CD14-positive monocyte (primary cell): Measurements from ENCODE around the gene RFX2. TPM values are rescaled to one million over a fixed set of nuclear protein-coding genes. Genes with fewer than 3 reads are reported as not detected.

Source experiments
- DNase-seq, 3 donors: peaks; one replicate each; pipeline ENCODE4 v3.0.0-alpha.2; 2011 to 2022
- H2AFZ ChIP-seq: 2 replicates; pipeline ENCODE4 v1.6.0; 2012; ENCODE audit warnings: mild to moderate bottlenecking, low read depth, low read length, inconsistent platforms; ENCODE audit not compliant: insufficient read depth, poor library complexity, severe bottlenecking
- H3K27ac ChIP-seq, 2 donors: 1 replicate in 1 of 2; 2 replicates in 1 of 2; pipeline ENCODE4 v1.5.1; 2012 to 2013; ENCODE audit warnings: low read length in 2 of 2, control low read depth in 1 of 2, inconsistent platforms in 1 of 2, low read depth in 1 of 2, mild to moderate bottlenecking in 1 of 2
- H3K27me3 ChIP-seq, 2 donors: one replicate each; pipeline versions ENCODE4 v1.6.0 to v1.6.1; 2011 to 2013; ENCODE audit warnings: low read length in 2 of 2; ENCODE audit not compliant: control insufficient read depth in 2 of 2, insufficient read depth in 2 of 2
- H3K36me3 ChIP-seq, 2 donors: replicated peaks in 1 of 2; 1 replicate in 1 of 2; 2 replicates in 1 of 2; pipeline versions ENCODE4 v1.5.1 to v1.6.1; 2012 to 2013; ENCODE audit warnings: low read length in 2 of 2, control low read depth in 1 of 2, inconsistent platforms in 1 of 2, mild to moderate bottlenecking in 1 of 2; ENCODE audit not compliant: insufficient read depth in 2 of 2, control insufficient read depth in 1 of 2
- H3K4me1 ChIP-seq, 2 donors: 1 replicate in 1 of 2; 2 replicates in 1 of 2; pipeline versions ENCODE4 v1.5.1 to v1.6.1; 2012 to 2013; ENCODE audit warnings: low read length in 2 of 2, control low read depth in 1 of 2, inconsistent platforms in 1 of 2, mild to moderate bottlenecking in 1 of 2, moderate library complexity in 1 of 2; ENCODE audit not compliant: insufficient read depth in 2 of 2, control insufficient read depth in 1 of 2
- H3K4me2 ChIP-seq: replicated peaks from 2 replicates; pipeline ENCODE3; 2012; ENCODE audit warnings: low read length, moderate library complexity, mild to moderate bottlenecking; ENCODE audit not compliant: poor library complexity, severe bottlenecking; ENCODE audit errors: extremely low read depth
- H3K4me3 ChIP-seq, 3 experiments: fragments of 200-600 bp in 1 of 3; sonication (generic) in 1 of 3; replicated peaks in 1 of 3; 1 replicate in 2 of 3; 2 replicates in 1 of 3; pipeline ENCODE4 v1.5.1; 2011 to 2013; ENCODE audit warnings: low read length in 3 of 3, mild to moderate bottlenecking in 3 of 3, control low read depth in 2 of 3, low read depth in 2 of 3, inconsistent platforms in 1 of 3, moderate library complexity in 1 of 3
- H3K79me2 ChIP-seq: 2 replicates; pipeline ENCODE4 v1.6.0; 2012; ENCODE audit warnings: mild to moderate bottlenecking, control low read depth, inconsistent platforms, low read length, moderate library complexity; ENCODE audit not compliant: insufficient read depth
- H3K9ac ChIP-seq: 2 replicates; pipeline ENCODE4 v1.6.0; 2017; ENCODE audit warnings: low read length, mild to moderate bottlenecking; ENCODE audit not compliant: insufficient read depth, poor library complexity, severe bottlenecking
- H3K9me3 ChIP-seq, 2 donors: replicated peaks in 1 of 2; 1 replicate in 1 of 2; 2 replicates in 1 of 2; pipeline versions ENCODE4 v1.5.1 to v1.6.1; 2012 to 2013; ENCODE audit warnings: low read length in 2 of 2, control low read depth in 1 of 2; ENCODE audit not compliant: control insufficient read depth in 1 of 2, insufficient read depth in 1 of 2
- H4K20me1 ChIP-seq: 2 replicates; pipeline ENCODE4 v1.6.0; 2012; ENCODE audit warnings: mild to moderate bottlenecking, low read length, control low read depth, moderate library complexity; ENCODE audit not compliant: insufficient read depth
- H3K27ac Mint-ChIP-seq, 7 donors: one replicate each; pipeline ENCODE4 v1.8.0; 2020; ENCODE audit warnings: mild to moderate bottlenecking in 7 of 7, mixed read lengths in 7 of 7, moderate library complexity in 6 of 7, inconsistent platforms in 2 of 7
- H3K27me3 Mint-ChIP-seq, 3 donors: one replicate each; pipeline ENCODE4 v1.8.0; 2021 to 2022; ENCODE audit warnings: low read depth in 3 of 3, mild to moderate bottlenecking in 3 of 3, mixed read lengths in 3 of 3, moderate library complexity in 3 of 3, inconsistent platforms in 1 of 3
- H3K36me3 Mint-ChIP-seq, 2 donors: one replicate each; pipeline ENCODE4 v1.8.0; 2020; ENCODE audit warnings: mixed read lengths in 2 of 2, inconsistent platforms in 1 of 2, mild to moderate bottlenecking in 1 of 2
- H3K4me1 Mint-ChIP-seq: one replicate; pipeline ENCODE4 v1.8.0; 2020; ENCODE audit warnings: mild to moderate bottlenecking, mixed read lengths
- H3K4me3 Mint-ChIP-seq, 2 donors: one replicate each; pipeline ENCODE4 v1.8.0; 2020; ENCODE audit warnings: mild to moderate bottlenecking in 2 of 2, mixed read lengths in 2 of 2, moderate library complexity in 1 of 2
- H3K9me3 Mint-ChIP-seq, 7 donors: one replicate each; pipeline ENCODE4 v1.8.0; 2020 to 2022; ENCODE audit warnings: mixed read lengths in 7 of 7, mild to moderate bottlenecking in 6 of 7, moderate library complexity in 6 of 7, inconsistent platforms in 2 of 7
- CTCF ChIP-seq: fragments of 200-600 bp; IDR thresholded peaks from one replicate; pipeline ENCODE4 v1.8.0; 2022; ENCODE audit warnings: antibody characterized with exemption, mild to moderate bottlenecking
- WGBS: methylation state at CpG from one replicate; pipeline ENCODE4 v1.1.5; 2013; ENCODE audit warnings: missing lambda C conversion rate; ENCODE audit not compliant: insufficient coverage; 5-methylcytosine and 5-hydroxymethylcytosine counted together
- intact Hi-C, 2 donors: fragments of 100-400 bp; cut with micrococcal nuclease; formaldehyde crosslinking; loops; one replicate each; pipeline versions ENCODE4 v1.15.0 to v1.15.1; 2023
- polyA plus RNA-seq, 3 donors: library from polyadenylated mRNA; depleted of rRNA in 1 of 3; unstranded in 2 of 3; stranded (reverse) in 1 of 3; fragments of 300-500 nt in 2 of 3; fragments of >200 nt in 1 of 3; fragmentation: Illumina TruSeq in 2 of 3; gene quantifications; 1 replicate in 2 of 3; 2 replicates in 1 of 3; pipeline ENCODE4 v1.2.3, GENCODE V29; 2012 to 2021

RFX2 gene
- polyA plus RNA-seq, 3 donors: 5.7 to 12.9 (median 8.7) TPM

- H3K27me3 Mint-ChIP-seq: peaks cover 0 to 3% (median 0%) of the 10 kb centered on the region in 3 donors
- DNase-seq: no peak
- no peak overlapping the region for H3K27ac ChIP-seq
- no peaks in the 10 kb centered on the region for H3K4me1 ChIP-seq
- no peaks in the 10 kb centered on the region for H4K20me1 ChIP-seq
- H3K27ac Mint-ChIP-seq: peak overlapping the region in 1 of 7 donors; percentile 7
- no peak for TF ChIP-seq CTCF
- no peak overlapping the region for H3K4me2 ChIP-seq
- 96% methylated on average over 7 of the region's 10 CpGs for WGBS
- no peaks in the 10 kb centered on the region for H3K27me3 ChIP-seq
- no peak overlapping the region for H3K4me3 ChIP-seq
- intact Hi-C loops: no loop called here
- no peak overlapping the region for H3K4me3 Mint-ChIP-seq
- H3K9me3 ChIP-seq: no peaks in the 10 kb centered on the region
- peaks cover 12 to 36% of the 10 kb centered on the region in 2 donors for H3K36me3 Mint-ChIP-seq
- no peak overlapping the region for H2AFZ ChIP-seq
- H3K9ac ChIP-seq: no peak overlapping the region
- no peaks in the 10 kb centered on the region for H3K79me2 ChIP-seq
- H3K9me3 Mint-ChIP-seq: peaks cover 0 to 1% (median 0%) of the 10 kb centered on the region in 7 donors
- H3K4me1 Mint-ChIP-seq: no peaks in the 10 kb centered on the region
- H3K36me3 ChIP-seq: no peaks in the 10 kb centered on the region
Measured at GRCh38 chr19:6011206-6011605, 99.1 kb downstream of the RFX2 start.

- H3K27me3 Mint-ChIP-seq: peaks cover 0 to 3% (median 0%) of the 10 kb centered on the region in 3 donors
- TF ChIP-seq CTCF: no peak
- DNase-seq: no peak
- Histone ChIP-seq H3K9me3 (no peaks in the 10 kb centered on the region), H4K20me1 (no peaks in the 10 kb centered on the region), H2AFZ (no peak overlapping the region), H3K9ac (no peak overlapping the region), H3K27me3 (no peaks in the 10 kb centered on the region), H3K4me1 (no peaks in the 10 kb centered on the region), H3K79me2 (no peaks in the 10 kb centered on the region), H3K27ac (no peak overlapping the region), H3K4me2 (no peak overlapping the region), H3K36me3 (no peaks in the 10 kb centered on the region), H3K4me3 (no peak overlapping the region)
- H3K27ac Mint-ChIP-seq: no peak overlapping the region
- peaks cover 12 to 33% of the 10 kb centered on the region in 2 donors for H3K36me3 Mint-ChIP-seq
- WGBS: 93% methylated on average over 14 of the region's 16 CpGs
- H3K4me3 Mint-ChIP-seq: no peak overlapping the region
- peaks cover 0 to 1% (median 0%) of the 10 kb centered on the region in 7 donors for H3K9me3 Mint-ChIP-seq
- no peaks in the 10 kb centered on the region for H3K4me1 Mint-ChIP-seq
- intact Hi-C loops: no loop called here
Measured at GRCh38 chr19:6010107-6010506, 100.2 kb downstream of the RFX2 start.
